GM21786 (cell line): ENCODE data around the gene CPT1C.

Experiments used
- ATAC-seq: cut with Tn5 transposase; IDR thresholded peaks from one replicate; pipeline ENCODE4 v1.9.1; 2021; ENCODE audit not compliant: unreplicated experiment

Gene CPT1C

GRCh38 chr19:49690656-49691242 is at the start of gene CPT1C:
Gene CPT1C, plus strand, starts transcription at chr19:49691116. Its CDS starts 1,137 bp downstream, at chr19:49692253.
- ATAC-seq: no peak

GRCh38 chr19:49641688-49642491 is 49.0 kb upstream of the CPT1C start, which contains the start of gene SCAF1:
Gene SCAF1, plus strand, starts transcription at chr19:49642209. Its CDS starts 2,818 bp downstream, at chr19:49645027.
- ATAC-seq: peak; percentile 47

GRCh38 chr19:49642492-49643035 is 48.4 kb upstream of the CPT1C start:
- ATAC-seq: no peak

GRCh38 chr19:49643466-49643865 is 47.5 kb upstream of the CPT1C start:
- ATAC-seq: no peak

GRCh38 chr19:49645592-49645991 is 45.3 kb upstream of the CPT1C start:
- ATAC-seq: no peak

GRCh38 chr19:49645995-49646394 is 44.9 kb upstream of the CPT1C start:
- ATAC-seq: no peak

GRCh38 chr19:49646586-49646985 is 44.3 kb upstream of the CPT1C start:
- ATAC-seq: no peak

- ATAC-seq: no peak
Observed at GRCh38 chr19:49651029-49651819, 39.7 kb upstream of the CPT1C start.

GRCh38 chr19:49651820-49652550 is 38.9 kb upstream of the CPT1C start:
- ATAC-seq: no peak

GRCh38 chr19:49652551-49653465 is 38.1 kb upstream of the CPT1C start:
- no peak for ATAC-seq

- ATAC-seq: no peak
Observed at GRCh38 chr19:49653466-49653806, 37.5 kb upstream of the CPT1C start.

GRCh38 chr19:49654581-49654980 is 36.3 kb upstream of the CPT1C start:
- ATAC-seq: no peak

GRCh38 chr19:49655570-49656455 is 35.1 kb upstream of the CPT1C start:
- ATAC-seq: no peak

GRCh38 chr19:49656456-49657109 is 34.3 kb upstream of the CPT1C start:
- ATAC-seq: no peak

GRCh38 chr19:49657493-49658138 is 33.3 kb upstream of the CPT1C start:
- ATAC-seq: no peak

GRCh38 chr19:49658139-49658517 is 32.8 kb upstream of the CPT1C start:
- no peak for ATAC-seq

GRCh38 chr19:49658566-49659442 is 32.1 kb upstream of the CPT1C start:
- no peak for ATAC-seq
